ENCODE results near the gene LRP8.
"Not testable (repeated sequence)": the region's sequence is repeated elsewhere in the genome, so short reads cannot be mapped to it uniquely, and the experiment has no call there.

LRP8 gene

DNA sequence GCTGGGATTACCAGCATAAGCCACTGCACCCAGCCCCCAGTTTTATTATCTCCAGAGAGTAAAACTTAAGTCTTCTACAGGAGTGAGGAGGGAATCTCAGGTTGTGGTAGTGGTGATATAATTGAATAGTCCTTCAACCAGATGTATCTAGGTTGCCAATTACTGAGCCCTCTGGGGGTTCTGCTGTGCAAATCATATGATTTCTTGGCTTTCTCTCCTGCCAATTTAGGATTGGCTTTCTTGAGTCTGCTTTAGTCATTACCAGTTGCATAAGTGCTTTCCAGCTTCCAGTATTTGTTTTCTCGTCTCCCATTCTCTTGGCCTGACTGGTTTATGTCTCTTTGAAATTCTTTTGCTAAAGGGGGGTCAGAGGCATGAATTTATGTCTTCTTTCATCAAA, 120.1 kb downstream of the LRP8 start:
- no peak for DNase-seq (ENCODE audit: low read depth)

GRCh38 chr1:53206735-53207379, 121.0 kb downstream of the LRP8 start:
- DNase-seq (ENCODE audit: low read depth), result no peak

DNA sequence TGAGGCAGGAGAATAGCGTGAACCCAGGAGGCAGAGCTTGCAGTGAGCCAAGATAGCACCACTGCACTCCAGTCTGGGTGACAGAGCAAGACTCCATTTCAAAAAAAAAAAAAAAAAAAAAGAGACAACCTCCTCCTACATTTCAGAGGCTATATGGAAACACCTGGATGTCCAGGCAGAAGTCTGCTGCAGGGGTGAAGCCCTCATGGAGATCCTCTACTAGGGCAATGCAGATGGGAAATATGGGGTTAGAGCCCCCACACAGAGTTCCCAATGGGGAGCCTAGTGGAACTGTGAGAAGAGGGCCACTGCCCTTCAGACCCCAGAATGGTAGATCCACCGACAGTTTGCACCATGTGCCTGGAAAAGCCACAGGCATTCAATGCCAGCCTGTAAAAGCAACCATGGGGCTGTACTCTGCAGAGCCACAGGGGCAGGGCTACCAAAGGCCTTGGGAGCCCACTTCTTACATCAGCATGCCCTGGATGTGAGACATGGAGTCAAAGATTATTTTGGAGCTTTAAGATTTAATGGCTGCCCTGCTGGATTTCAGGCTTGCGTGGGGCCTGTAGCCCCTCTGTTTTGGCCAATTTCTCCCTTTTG, 121.7 kb downstream of the LRP8 start:
- not testable (repeated sequence) for DNase-seq (ENCODE audit: low read depth)

DNA sequence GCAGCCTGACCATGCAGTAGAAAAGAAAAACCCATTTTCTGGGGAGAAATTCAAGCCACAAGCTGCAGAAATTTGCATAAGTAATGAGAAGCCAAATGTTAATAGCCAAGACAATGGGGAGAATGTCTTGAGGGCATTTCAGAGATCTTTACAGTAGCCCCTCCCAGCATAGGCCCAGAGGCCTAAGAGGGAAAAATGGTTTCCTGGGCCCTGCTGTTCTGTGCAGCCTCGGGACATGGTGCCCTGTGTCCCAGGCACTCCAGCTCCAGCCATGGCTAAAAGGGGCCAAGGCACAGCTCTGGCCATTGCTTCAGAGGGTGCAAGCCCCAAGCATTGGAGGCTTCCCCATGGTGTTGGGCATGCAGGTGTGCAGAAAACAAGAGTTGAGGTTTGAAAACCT, 122.4 kb downstream of the LRP8 start:
- not testable (repeated sequence) for DNase-seq (ENCODE audit: low read depth)

DNA sequence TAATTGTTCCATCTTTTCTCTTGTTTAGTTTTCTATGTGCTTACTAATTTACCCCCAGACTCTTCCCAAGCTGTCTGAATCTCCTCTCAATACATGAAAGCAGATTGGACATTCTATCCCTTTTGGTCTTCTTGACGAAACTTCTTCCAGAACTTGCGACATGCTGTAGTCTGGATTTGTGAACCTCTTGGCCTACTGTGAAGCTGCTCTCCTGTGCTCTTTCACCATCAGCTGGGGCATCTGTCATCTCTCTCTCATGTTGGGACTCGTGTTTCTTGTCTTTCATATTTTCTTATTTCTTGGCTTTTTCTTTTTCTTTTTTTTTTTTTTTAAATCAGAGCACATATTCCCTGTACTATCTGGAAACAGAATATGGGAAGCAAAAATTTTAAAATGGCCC, 124.4 kb downstream of the LRP8 start:
- DNase-seq (ENCODE audit: low read depth), result no peak

DNA sequence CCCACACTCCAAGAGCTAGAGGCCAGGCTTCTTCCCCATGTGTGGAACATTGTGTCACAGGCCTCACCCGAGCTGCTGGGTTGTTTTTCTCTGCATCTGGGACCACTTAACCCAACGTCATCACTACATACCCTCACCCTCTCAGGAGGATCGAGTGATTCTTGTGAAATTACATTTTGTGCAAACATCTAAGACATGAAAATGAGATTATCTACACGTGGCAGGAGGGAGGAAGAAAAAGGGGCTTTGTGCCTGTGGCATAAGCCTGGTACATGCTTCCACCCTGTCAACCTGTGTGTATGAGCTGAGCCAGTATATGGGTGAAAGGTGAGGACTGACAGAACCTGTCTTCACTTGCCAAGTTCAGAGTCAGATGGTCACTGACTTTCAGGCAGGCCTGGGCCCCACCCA, 129.6 kb downstream of the LRP8 start:
- DNase-seq (ENCODE audit: low read depth), result no peak

- DNase-seq (ENCODE audit: low read depth), result no peak
Observed at GRCh38 chr1:53197291-53198200, 130.3 kb downstream of the LRP8 start.

DNA sequence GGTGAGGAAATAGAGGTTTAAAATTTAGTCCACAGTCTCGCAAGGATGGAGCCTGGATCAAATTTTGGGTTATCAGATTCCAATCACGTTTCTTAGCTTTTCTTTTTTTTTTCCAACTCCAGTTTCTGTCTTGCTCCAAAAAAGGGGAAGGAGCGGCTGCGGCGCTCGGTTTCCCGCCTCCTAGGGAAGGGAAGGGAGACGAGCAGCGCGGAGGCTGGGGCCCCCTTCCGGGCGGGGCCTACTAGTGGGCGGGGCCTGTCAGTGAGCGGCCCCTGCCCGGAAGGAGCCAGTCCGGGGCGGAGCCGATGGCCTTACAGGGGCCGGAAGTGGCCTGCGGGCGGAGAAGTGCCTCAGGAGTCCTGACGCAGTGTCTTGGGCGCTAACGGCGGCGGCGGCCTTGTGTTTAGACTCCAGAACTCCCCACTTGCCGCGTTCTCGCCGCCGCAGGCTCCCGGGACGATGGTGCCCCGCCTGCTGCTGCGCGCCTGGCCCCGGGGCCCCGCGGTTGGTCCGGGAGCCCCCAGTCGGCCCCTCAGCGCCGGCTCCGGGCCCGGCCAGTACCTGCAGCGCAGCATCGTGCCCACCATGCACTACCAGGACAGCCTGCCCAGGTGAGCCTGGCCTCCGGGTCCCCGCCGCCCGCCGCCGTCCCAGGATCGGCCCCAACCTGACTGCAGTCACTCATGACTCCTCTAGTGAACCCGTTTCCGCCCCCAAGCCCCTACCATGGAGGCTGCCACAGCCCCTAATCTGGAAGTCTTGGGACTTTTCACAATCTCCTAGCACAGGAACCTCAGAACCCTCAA, 131.2 kb downstream of the LRP8 start, which contains the start of gene CPT2:
Gene CPT2, plus strand, starts transcription at position 340 of the 806 bp plus-strand sequence. Its CDS starts 120 bp downstream, at position 460.
- peak; percentile 80 for DNase-seq (ENCODE audit: low read depth)

GRCh38 chr1:53196017-53196484, 131.8 kb downstream of the LRP8 start:
- DNase-seq (ENCODE audit: low read depth), result no peak

- DNase-seq (ENCODE audit: low read depth), result no peak
Observed at GRCh38 chr1:53195246-53196016, 132.4 kb downstream of the LRP8 start.
